Ramos (cell line): Measurements from ENCODE around the gene KDM5C.
"Not testable (repeated sequence)": the region's sequence is repeated elsewhere in the genome, so short reads cannot be mapped to it uniquely, and the experiment has no call there.

Experiments used
- in situ Hi-C: fragments of 300-500 bp; cut with MboI; formaldehyde crosslinking; loops from one replicate; pipeline ENCODE4 v1.14.3; 2022; ENCODE audit warnings: low sequenced_read_pairs; ENCODE audit not compliant: unreplicated experiment

KDM5C gene

DNA sequence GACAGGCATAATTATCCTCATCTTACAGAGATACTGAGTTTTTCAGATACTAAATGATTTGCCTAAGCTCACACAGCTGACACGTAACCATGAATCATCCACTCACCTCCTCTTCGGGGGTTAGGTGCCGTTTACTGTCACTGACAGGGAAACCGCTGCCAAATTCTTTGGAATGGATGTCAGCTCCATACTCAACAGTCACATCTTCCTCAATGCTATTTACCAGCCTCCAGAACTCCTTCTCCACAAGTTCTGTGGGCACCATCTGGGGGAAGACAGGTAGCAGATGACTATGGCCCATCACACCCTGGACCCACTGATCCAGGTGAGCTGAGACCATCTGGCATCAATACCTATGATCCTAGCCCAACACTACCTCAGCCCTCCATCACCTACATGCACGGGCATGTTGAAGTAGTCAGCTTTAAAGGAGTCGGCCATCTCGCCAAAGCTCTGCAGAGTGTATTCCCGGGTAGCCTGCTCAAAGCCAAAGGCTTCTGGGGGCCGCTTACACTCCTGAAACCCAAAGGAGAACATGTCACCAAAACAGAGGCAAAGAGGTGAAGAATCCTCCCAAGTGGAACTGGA is 13.5 kb downstream of the KDM5C start:
- in situ Hi-C loops = no loop called here

DNA sequence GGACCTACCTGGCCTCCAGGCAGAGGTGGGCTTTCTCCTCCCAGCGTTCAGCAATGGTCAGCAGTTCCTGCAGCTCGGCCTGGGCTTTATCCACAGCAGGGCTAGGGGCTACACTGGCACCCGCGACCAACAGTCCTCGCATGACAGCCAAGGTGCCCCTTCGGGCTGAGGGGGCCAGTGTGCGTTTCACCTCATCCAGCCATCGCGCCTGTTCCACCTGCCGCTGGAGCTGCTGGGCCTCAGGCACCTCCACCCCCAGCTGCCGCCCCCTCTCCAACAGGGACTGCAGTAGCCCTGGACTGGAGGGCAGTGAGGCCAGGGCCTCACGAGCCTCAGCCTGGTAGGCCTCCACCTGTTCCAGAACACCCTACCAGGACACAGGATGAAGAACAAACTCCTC is 28.3 kb downstream of the KDM5C start:
- in situ Hi-C loops = no loop called here

DNA sequence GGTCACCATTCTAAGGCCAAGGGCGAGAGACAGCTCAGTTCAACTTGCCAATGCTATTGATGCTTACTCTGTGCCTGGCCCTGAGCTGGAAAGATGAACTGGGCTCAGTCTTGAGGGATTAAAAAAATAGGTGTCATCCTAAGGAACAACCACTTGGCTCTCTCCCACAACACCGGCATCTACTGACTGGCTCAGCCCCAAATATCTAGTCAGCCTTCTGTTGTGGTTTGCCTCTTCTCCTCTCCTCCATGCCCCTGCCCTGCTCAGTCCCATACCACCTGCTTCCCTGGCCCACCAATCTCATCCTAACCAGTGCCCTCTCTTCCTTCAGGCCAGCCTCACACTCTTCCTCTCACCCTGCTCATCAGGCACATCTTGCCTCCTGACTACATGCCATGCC is 29.6 kb downstream of the KDM5C start:
- in situ Hi-C loops = no loop called here

DNA sequence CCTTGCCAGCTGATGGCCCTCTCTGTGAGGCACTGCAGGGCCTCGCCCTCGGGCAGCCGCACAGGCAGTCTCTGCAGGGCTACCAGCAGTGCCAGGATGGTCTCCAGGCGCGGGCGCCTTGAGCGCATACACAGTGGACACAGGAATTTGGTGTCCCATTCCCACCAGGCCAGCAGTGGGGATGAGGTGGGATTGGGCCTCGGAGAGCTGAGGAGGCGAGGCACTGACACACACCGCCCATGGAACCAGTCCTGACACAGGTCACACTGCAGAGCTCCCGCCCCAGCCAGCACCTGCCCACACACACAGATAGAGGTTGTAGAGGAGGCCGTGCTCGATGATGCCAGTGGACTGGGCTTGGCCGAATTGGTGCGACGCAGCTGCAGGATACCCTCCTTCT is 30.7 kb downstream of the KDM5C start:
- in situ Hi-C loops = no loop called here

- in situ Hi-C loops = no loop called here
These were observed 31.9 kb downstream of the KDM5C start for GRCh38 chrX:53193093-53193492.

DNA sequence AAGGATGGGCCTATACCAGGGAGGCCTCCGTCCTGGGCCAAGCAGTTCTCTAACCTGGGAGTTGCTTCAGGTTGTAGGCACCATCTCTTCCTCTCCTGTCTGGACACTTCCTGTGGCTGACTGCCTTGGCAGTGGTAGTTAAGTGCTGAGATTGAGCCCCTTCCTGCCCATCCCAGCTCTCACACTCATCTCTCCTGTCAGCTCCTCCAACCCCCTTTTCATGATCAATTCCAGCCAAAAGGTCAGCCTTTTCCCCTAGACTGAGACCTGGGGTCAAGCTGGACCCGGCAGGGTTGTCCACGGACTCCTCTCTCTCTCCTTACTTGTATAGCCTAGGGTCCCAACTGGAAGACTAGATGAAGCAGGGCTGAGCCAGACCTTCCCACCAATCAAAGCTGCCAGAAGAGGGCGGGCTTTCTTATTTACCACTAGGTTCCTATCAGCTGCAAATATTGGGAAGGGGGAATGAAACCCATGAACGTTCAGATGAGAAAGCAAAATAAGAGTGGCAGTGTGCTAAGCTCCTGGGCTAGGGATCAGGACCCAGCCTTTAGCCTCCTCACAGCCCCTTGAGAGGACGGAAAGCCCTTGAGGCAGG is 34.5 kb downstream of the KDM5C start:
- in situ Hi-C loops = no loop called here

- in situ Hi-C loops = no loop called here
These were observed 36.2 kb downstream of the KDM5C start for GRCh38 chrX:53188763-53189162.

- in situ Hi-C loops = no loop called here
These were observed 38.7 kb downstream of the KDM5C start for GRCh38 chrX:53186351-53186750.

- in situ Hi-C loops = no loop called here
These were observed 40.2 kb downstream of the KDM5C start for GRCh38 chrX:53184836-53185235.

DNA sequence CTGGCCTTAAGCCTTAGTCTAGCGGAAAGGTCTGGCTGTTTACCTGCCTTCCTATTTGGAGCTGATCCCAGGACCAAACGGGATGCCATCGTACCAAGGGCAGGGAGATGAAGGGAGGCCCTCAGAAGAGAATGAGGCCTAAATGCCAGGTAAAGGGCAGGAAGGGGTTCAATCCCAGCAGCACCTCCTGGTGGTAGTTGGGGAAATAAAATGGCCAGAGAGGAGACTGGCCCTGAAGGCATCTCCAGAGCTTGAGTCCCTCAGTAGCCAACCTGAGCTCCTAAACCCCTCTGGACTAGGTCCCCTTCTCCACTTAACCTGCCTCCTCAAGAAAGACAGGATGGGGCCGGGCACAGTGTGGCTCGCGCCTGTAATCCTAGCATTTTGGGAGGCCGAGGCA is 53.7 kb downstream of the KDM5C start:
- in situ Hi-C loops = no loop called here

- in situ Hi-C loops = no loop called here
These were observed 58.9 kb downstream of the KDM5C start for GRCh38 chrX:53166103-53166502.

- in situ Hi-C loops = not testable (repeated sequence)
These were observed 60.4 kb downstream of the KDM5C start for GRCh38 chrX:53164566-53164965.

- in situ Hi-C loops = no loop called here
These were observed 61.6 kb downstream of the KDM5C start for GRCh38 chrX:53163436-53163835.

- in situ Hi-C loops = no loop called here
These were observed 64.6 kb downstream of the KDM5C start for GRCh38 chrX:53160297-53160983.

GRCh38 chrX:53159184-53159583 is 65.8 kb downstream of the KDM5C start:
- in situ Hi-C loops = no loop called here

- in situ Hi-C loops = no loop called here
These were observed 68.8 kb downstream of the KDM5C start for GRCh38 chrX:53156207-53156596.

DNA sequence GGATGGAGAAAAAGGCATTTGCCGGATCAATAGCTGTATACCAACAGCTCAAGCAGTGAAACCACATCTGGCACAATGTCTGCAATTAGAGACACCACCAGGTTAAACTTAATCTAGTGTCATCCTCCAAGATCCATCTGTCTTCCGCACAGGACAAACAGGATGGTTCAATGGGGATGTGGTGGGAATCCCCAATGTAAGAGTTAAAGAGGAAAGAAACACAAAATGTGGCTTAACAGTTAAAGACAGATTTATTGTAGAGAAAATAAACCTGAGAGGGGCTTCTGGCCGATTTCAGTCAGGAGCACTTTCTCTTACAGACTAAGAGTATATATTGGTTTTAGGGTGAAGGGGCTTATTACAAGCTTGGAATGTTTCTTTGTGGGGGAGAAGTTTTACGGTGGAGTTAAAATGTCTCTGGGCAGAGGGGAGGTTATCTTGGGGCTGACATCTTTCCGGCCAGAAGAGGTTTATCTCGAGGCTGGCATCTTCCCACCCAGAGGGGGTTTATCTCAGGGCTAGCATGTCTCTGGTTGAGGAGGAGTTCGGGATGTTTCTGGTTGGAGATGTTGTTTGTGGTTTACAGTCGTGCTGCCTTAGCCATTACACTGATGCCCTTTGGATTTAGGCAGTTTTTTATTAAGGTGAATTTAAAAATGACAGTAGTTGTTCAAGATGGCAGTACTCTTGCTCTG is 69.3 kb downstream of the KDM5C start:
- in situ Hi-C loops = no loop called here

GRCh38 chrX:53153581-53153980 is 71.4 kb downstream of the KDM5C start:
- in situ Hi-C loops = no loop called here
